HG03060 (cell line): ENCODE data around the gene CFAP45.
A peak's percentile ranks its signal among the peaks of the same experiment; 100 is the strongest.

Experiments
- ATAC-seq: cut with Tn5 transposase; IDR thresholded peaks from one replicate; pipeline ENCODE4 v1.9.1; 2021; ENCODE audit warnings: low read depth, moderate number of reproducible peaks; ENCODE audit not compliant: unreplicated experiment

Gene CFAP45

DNA sequence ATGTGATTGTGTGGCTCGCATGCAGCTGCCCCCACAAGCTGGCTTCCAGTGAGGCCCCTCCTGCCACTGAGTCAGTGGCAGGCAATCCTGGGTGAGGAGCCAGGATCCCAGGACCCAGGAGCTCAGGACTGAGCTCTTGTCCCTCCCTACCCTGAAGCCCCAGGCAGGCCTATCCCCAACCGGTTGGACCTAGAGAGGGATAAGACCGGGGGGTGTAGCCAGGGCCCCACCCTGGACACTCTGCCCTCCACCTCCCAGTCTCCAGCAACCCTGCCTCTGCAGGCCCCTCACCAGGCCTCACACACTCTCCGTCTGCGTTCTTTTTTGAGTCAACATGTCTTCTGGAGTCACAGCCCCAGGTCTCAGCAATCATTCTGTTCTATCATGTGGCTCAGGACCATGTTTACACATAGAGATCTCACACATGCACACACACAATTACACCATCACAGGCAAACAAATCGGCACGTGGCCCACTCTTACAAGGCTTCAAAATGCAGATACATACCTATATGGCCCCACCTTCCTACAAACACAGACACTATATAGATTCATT lies 40.1 kb downstream of the CFAP45 start:
- ATAC-seq = no peak

DNA sequence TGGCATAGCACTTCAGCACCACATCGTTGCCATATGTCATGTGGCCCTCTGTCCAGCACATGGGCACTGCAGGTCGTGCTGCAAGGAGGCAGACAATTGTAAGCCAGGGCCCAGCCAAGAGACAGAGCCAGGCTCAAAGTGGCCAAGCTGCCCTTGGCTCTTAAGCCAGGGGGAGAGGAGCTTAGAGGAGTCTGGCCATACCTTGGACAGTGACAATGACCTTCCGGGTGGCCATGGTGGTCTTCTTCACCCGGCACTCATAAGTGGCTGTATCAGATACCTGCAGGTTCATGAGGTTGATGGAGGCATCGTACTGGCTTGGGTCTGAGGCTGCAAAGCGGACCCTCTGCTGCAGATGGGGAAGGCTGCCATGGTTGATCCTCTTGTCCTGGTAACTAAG lies 42.1 kb downstream of the CFAP45 start:
- ATAC-seq = no peak

DNA sequence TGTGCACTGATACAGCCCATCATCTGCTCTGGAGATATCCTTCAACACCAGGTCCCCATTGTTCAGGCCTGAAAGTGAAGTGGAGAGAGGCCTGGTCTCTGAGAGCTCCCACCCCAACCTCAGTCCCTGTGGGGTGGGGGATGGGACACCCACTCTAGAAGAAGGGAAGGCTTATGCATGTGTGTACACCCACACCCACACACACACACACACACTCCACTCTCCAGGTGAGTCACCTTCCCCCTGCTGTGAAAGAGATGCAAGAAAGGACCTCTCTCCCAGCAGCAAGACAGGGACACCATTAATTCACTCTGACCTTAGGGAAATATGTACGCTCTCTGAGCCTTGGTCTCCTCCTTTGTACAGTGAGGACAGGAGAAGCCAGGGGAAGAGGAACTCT lies 43.4 kb downstream of the CFAP45 start:
- ATAC-seq = no peak

DNA sequence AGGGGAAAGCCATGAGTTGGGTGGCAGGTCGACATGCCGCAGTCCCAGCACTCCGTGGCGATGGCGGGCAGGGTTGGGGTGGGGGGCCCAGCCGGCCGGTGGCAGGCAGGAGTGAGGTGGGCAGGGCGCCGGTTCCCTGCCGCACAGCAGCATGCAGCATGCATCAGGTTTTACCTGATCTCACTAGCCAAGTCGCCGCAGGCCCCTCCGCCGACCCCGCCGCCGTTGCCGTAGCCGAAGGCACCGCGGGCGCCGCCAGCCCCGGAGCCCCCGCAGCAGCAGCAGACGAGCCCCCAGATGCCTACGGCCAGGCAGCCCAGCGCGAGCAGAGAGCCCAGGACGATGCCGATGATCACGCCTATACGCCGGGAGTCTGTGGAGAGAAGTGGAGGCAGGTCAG lies 44.3 kb downstream of the CFAP45 start:
- ATAC-seq = no peak

DNA sequence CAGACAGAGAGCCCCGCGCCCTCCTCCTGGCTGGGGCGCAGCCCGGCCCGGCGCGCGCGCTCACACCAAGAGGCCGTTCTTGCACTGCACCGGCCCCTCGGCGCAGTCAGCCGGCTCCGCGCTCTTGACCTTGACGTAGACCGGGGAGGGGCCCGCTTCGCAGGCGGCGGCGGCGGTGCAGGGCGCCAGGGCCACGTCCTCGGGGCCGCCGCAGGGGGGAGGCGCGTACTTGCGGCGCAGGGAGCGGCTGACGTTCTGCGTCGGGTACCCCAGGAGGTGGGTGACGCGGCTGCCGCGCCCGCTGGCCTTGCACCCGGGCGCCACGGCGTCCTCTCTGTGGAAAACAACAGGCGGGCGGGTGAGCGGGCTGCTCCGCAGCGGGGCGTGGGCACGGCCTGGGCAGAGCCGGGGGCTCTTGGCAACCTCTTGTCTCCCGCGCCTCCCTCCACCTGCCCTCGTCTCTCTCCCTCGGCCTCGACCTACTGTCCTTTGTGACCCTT lies 45.2 kb downstream of the CFAP45 start:
- no peak for ATAC-seq

DNA sequence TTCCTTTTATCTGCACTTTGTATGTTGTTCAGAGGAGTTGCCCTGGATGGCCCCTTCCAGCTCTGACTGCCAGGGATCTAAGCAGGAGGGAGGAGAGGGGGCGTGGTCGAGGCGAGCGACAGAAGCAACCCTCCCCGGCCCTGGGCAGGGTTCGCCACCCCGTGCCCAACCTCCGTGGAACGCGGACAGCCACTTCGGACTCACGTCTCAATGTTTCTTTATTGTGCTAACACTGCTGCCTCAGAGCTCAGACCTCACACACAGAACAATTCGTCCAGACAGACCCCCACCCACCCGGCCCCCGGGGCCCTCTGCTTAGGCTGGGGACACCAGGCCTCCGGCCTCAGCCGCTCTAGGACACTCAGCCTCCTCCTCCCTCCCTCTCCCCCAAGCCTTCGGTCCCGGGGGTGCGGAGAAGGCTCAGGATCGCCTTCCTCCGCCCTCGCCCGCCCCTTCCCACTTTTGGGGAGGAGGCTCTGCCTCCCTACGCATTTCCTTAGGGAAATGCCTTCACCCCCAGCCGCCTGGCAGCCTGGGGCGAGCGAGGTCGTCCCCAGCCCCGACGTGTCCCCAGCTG lies 45.8 kb downstream of the CFAP45 start:
- no peak for ATAC-seq

DNA sequence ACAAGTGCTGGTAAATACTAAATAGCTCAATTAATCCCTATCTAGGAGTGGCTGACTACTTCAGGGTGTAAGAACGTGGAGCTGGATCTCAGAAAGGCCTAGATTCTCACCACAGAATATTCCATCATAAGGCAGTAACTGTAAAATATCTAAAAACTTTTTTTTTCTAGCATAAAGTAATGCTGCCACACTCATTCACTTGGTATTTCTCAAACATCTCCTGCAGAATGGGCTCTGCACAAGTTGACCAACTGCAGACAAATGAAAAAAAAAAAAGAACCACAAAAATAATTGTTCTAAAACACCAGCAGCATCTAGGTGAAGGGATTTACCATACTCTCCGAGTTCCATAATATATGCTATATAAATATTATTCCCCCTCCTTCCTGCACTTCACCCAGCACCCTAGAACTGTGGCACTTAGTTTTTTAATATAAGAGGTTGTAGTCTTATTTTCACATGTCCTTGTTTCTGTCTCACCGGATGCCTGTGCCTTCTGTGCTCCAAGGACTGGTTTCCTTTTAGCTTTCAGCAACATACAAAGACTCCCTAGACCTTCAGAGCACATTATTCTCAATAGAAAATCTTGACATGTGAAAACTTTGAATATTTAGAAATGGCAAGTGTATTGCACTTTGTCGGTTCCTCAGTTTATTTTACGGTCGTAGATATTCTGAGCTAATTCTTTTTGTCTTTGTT lies 46.4 kb downstream of the CFAP45 start:
- ATAC-seq = no peak

DNA sequence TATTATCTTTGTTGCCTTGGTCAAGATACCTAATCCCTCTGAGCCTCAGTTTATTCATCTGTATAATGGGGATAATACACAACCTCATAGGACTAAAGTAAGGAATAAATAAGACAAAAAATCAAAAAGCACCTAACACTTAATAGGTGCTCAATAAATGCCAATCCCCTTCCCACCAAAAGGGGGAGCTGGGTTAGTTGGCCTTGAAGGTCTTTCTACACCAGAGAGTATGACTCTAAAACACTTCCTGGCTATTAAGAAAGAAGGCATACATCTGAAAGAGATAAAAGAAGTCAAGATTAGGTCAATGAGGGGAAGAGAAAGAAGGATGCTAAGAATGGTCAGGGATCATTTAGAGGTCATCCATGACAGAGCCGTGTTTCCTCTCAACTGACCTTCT lies 48.6 kb downstream of the CFAP45 start:
- ATAC-seq = no peak

DNA sequence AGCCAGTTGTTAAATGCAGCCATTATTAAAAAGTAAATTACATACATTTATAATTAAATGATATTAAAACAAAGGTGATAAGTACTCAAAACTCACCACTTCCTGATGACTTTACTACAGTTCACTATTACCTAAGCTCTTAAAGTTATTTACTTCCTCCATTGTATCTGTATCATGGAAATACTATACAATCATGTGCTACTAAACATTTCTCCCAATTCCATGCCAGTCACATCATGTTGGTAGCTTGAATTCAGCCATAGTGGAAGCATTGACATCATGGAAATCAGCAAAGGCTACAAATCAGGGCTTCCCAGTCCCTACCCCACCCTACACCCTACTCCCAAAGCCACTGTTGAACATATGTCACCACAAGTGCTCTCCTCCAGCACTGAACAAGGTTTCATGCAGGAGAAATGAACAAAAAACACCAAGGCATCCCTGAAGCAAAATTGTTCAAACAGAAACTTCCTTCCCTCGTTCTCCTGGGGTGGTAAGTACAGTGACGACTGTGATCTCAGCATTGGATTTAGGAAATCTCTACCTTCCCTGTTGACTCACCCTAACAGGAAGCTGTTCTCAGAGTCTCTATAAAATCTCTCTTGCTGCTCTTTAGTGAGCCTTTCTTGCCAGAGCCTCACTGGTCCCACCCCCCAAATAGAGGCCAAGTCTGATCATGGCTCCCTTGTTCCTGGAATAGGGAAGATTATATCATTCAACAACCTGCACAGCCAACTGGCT lies 50.2 kb downstream of the CFAP45 start:
- no peak for ATAC-seq

DNA sequence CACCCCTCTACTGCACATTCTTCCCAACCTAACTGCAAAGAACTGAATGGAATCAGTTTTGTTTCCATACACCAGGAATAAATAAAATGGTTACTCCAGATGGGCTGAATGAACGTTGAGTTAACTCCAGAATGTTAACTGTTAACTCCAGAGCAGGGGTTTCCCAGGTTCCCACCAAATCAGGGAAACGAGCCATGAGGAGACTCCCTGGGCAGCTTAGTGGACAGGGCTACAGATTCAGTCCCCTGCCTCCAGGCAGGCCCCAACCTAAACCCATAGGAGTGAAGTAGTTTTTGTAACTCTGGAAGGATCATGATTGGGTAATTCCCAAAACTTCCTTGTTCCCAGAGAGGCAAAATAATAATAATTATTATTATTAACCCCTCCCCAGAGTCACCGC lies 51.6 kb downstream of the CFAP45 start:
- ATAC-seq = no peak

DNA sequence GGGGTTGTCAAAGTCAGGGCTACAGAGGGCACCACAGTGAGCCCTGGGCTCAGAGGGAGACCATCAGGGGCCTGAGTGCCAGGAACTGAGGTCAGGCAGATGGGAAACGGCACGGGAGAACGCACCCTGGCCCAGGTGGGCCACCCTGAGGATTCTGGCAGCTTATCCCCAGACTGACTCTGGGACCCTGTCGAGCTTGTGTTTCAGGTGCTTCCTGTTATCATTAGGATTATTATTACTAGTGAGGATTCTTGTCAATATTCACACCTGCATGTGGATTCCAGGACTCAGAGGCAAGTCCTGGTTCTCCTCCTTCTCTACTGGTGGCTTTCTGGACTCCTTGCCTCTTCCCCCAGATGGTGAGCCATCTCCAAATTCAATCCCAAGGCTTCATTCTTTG lies 52.7 kb downstream of the CFAP45 start:
- no peak for ATAC-seq

DNA sequence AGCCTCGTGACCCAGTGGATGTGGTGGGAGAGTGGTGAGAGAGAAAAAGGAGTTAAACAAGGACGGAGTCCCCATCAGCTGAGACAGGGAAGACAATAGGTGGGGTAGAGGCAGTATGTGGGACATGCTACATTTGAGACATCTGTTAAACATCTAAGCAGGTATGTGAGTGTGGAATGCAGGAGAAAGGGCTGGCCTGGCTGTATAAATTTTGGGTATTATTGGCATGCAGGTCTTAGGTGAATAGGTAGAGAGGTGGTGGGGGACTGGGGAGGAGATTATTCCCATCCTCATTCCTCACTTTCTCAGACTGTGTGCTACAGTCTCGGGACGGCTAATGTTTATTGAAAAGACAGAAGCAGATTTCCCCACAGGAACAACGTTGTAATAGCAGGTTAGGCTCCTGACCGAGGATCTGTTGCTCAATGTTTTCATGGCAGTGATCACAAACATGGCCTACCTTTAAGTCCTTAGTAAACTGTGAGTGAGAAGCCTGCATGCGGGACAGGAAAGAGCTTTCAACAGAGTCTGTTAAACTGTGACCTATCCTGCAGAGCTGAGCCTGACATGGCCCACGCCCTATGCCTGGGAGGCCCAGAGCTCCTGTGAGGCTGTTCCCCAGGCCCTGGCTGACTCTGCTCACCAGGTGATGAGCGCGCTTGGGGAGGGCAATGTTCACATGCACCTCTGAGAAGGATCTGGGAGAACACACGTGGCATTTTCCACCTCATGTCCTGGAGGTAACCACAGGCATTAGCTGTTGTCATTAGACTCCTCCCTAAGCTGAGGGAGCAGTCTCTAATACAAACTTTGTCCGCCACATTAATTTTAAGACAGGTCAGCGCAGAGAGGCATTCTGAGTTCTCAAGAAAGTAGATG lies 54.0 kb downstream of the CFAP45 start:
- no peak for ATAC-seq

DNA sequence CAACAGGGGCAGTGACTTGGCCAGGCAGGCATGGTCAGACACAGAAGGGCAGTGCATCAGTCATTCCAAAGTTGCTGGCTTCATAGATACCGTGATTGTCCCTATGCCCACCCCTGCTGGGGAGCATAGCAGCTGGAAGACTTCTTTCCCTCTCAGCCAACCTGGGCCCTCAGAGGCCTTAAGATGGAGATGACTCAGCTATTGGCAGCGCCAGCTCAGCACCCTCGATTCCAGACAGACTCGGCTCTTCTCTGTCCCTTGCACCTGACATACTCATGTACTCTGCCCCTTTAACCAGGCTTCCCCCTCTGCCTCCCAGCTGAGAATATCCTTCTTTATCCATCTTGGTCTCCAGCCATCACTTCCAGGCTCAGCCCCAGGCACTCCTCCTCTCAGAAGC lies 56.5 kb downstream of the CFAP45 start:
- no peak for ATAC-seq

DNA sequence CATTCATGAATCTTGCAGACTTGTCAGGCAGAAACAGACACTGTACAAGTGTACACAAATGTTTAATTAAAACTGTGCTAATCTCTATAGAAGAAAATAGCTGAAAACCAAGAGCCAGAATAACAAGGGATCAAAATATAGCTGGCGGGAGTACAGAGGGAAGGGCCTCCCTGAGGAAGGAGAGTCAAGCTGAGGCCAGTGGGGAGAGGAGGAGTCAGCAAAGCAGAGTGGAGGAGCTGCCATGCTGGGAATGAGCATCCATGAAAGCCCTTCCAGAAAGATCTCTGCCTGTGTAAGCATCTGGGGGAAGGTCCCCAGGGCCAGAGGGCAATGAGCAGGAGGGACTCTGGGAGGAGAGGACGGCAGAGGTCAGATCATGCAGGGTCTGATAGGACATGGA lies 58.2 kb downstream of the CFAP45 start:
- no peak for ATAC-seq

DNA sequence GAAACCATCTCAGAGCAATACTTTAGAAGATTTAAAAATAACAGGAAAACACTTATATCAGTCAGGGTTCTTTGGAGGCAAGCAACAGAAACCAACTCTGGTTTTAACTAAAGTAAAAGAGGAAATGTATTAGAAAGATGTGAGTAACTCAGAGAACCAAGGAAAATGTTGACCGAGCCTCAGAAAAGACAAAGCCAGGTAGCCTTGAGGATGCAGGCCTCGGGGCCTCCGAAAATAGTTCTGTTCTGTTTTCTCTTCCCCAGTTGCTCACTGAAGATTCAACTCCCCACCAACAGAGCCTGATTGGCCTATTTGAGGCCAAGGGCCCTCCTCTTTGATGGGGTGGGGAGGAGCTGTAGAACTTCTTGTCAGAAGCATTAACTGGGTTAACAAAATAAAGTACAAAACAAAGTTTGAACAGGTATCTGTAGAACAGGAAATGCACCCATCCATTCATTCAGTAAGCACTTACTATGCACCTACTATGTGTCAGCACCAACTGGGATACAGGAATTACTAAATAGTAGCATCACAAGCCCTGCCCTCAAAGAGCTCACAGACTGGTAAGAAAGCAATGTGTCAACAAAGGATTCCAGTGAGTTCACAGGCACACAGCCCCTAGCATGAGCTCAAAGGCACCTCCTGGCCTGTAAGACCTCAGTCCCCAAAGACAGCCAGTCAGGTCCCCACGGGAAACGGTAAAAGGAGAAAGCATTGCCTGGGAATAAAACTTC lies 60.7 kb downstream of the CFAP45 start:
- peak; percentile 75 for ATAC-seq

DNA sequence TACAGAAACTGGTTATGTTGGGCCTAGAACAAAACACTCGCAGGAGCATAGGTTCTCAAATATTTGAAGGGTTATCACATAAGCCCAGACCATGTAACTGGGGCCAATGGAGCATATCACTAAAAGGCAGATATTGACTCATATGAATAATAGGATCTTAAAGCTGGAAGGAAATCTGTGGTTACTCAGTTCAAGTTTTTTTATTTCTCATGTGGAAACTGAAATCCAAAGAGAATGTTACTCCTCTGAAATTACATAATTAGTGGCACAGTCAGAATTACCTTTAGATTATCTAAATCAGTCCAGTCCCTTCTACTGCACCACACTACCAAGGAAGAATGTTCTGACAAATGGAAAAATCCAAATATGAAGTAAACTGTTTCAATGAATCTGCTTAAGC lies 61.2 kb downstream of the CFAP45 start:
- peak; percentile 17 for ATAC-seq

DNA sequence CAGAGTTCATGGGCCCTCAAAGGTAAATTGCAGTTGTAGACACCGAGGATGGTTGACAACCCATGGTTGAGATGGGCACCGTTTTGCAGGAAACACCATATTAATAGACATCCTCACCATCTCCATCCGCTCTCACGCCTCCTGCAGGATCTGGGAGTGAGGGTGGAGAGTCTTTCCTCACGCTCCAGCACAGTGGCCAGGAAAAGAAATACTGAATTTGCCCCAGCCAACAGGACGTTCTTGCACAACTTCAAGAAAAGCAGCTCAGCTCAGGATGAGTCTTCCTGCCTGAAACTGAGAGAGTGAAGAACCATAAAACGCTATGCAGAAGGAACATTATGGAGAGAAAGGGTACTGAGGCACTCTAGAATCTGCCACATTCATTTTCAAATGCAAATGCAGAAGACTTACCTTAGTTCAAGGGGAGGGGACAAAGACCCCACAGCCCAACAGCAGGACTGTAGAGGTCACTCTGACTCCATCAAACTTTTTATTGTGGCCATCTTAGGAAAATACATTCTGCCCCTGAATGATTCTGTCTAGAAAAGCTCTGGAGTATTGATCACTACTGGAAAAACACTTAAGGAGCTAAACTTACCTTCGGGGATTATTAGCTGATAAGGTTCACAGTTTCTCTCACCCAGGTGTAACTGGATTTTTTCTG lies 64.0 kb downstream of the CFAP45 start:
- ATAC-seq = no peak

DNA sequence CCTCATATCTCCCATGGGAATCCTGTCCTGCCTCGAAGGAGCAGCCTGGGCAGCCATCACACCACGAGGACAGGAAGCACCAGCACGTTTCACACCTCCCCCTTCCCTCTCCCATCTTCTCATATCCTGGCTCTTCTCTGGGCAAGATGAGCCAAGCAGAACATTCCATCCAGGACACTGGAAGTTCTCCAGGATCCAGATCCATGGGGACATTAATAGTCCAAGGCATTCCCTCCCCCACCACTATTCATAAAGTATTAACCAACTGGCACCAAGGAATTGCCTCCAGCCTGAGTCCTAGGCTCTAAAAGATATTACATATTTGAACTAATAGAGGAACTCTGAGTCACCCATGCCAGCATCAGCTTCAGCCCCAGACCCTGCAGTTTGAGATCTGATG lies 64.6 kb downstream of the CFAP45 start:
- ATAC-seq = no peak

DNA sequence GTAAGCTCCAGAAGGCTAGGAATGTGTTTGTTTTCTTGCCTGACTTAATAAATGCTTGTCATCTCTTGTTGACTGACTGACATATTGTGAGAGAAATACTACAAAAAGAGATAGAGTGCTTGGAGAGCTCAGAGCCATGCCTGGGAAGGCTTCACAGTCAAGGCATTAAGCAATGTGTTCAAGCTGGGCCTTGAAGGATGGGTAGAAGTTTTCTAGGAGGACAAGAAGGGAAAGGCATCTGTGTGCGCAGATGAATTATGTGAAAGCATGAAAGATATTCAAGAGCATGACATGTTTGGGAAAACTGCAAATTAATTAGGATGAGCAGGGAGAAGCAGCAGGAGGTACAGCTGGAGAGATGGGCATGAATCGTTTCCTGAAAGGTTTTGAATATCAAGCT lies 67.7 kb downstream of the CFAP45 start:
- ATAC-seq = no peak
